ENCODE results near the gene PIP5K1C. TPM values are rescaled to one million over a fixed set of nuclear protein-coding genes. Genes with fewer than 3 reads are reported as not detected.

PIP5K1C gene
- total and polyA plus RNA-seq, 9 of the 15 experiments (the other 6 are each of a cell fraction or from before 2014, with no cell fraction given) = 0.38 to 22.1 (median 4.1) TPM

DNA sequence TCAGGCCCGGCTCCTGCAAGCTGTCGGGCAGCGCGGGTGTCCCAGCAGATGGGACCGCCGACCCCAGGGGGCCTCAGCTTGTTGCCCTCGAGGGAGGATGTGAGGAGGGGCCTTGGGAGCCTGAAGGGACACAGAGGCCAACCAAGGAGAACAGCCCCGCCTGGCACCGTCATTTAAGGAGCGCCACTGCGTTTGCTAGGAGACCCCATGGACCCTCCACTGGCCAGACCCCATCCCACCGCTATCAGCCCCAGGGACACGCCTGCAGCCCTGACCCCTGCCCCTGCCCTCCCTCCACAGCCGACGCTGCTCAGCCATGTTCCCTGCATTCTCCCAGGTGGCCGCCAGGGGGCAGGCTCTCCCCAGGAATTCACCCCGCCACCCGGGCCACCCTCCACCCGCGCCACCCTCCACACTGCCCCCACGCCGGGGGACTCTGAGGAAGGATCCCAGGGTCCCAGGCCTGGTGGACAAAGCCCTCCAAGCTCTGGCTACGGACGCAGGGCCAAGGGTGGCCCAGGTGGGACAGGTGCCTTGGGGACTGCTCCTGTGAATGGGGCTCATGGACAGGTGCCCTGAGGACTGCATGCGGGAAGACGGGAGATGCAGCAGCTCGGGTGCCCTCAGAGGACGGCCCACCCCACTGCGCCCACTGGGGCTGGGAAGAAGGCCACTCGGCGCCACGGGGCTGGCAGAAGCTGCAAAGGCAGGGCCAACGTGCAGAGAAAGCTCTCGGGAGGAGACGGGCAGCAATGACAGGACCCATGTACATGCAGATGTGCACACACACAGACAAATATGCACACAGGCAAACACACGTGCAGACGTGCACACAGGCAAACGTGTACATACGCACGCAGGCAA is 34.4 kb downstream of the PIP5K1C start (continued):
- TF ChIP-seq, protein P1, sequence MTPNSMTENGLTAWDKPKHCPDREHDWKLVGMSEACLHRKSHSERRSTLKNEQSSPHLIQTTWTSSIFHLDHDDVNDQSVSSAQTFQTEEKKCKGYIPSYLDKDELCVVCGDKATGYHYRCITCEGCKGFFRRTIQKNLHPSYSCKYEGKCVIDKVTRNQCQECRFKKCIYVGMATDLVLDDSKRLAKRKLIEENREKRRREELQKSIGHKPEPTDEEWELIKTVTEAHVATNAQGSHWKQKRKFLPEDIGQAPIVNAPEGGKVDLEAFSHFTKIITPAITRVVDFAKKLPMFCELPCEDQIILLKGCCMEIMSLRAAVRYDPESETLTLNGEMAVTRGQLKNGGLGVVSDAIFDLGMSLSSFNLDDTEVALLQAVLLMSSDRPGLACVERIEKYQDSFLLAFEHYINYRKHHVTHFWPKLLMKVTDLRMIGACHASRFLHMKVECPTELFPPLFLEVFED (CRISPR knock-in tag; conservative IDR thresholded peaks at IDR 0.05) = no peak
- TF ChIP-seq EHMT2 (IDR thresholded peaks at IDR 0.05) = no peak
- peak; percentile 86 for TF ChIP-seq CC2D1A (IDR thresholded peaks at IDR 0.05)
- peak; percentile 59; the same call in 1 of the 2 replicates for TF ChIP-seq MYNN (IDR thresholded peaks at IDR 0.05)
- TF ChIP-seq MYNN (CRISPR knock-in tag; IDR thresholded peaks at IDR 0.05) = no peak
- no peak for TF ChIP-seq ZNF583 (CRISPR knock-in tag; IDR thresholded peaks at IDR 0.05)
- TF ChIP-seq ZNF316 (IDR thresholded peaks at IDR 0.05) = no peak
- TF ChIP-seq ZNF717 (CRISPR knock-in tag; IDR thresholded peaks at IDR 0.05) = no peak
- TF ChIP-seq ZNF212 (CRISPR knock-in tag; IDR thresholded peaks at IDR 0.05) = no peak
- TF ChIP-seq, protein P2, sequence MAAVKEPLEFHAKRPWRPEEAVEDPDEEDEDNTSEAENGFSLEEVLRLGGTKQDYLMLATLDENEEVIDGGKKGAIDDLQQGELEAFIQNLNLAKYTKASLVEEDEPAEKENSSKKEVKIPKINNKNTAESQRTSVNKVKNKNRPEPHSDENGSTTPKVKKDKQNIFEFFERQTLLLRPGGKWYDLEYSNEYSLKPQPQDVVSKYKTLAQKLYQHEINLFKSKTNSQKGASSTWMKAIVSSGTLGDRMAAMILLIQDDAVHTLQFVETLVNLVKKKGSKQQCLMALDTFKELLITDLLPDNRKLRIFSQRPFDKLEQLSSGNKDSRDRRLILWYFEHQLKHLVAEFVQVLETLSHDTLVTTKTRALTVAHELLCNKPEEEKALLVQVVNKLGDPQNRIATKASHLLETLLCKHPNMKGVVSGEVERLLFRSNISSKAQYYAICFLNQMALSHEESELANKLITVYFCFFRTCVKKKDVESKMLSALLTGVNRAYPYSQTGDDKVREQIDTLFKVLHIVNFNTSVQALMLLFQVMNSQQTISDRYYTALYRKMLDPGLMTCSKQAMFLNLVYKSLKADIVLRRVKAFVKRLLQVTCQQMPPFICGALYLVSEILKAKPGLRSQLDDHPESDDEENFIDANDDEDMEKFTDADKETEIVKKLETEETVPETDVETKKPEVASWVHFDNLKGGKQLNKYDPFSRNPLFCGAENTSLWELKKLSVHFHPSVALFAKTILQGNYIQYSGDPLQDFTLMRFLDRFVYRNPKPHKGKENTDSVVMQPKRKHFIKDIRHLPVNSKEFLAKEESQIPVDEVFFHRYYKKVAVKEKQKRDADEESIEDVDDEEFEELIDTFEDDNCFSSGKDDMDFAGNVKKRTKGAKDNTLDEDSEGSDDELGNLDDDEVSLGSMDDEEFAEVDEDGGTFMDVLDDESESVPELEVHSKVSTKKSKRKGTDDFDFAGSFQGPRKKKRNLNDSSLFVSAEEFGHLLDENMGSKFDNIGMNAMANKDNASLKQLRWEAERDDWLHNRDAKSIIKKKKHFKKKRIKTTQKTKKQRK (IDR thresholded peaks at IDR 0.05; ENCODE audit: borderline replicate concordance, low read depth, low read length) = no peak
- TF ChIP-seq JUND (IDR thresholded peaks at IDR 0.05; ENCODE audit: borderline replicate concordance, low read depth, low read length) = no peak
- TF ChIP-seq JUND (tag; IDR thresholded peaks at IDR 0.05; ENCODE audit: borderline replicate concordance, low read depth, low read length) = no peak; the same call in 2 of the 3 replicates
- peak; percentile 12; the same call in 1 of the 2 replicates for TF ChIP-seq BCOR (IDR thresholded peaks at IDR 0.05)
- no peak for TF ChIP-seq FOXJ3 (CRISPR knock-in tag; IDR thresholded peaks at IDR 0.05)
- no peak for TF ChIP-seq SETDB1 (IDR thresholded peaks at IDR 0.05; ENCODE audit: low read length)
- no peak for TF ChIP-seq XRCC3 (IDR thresholded peaks at IDR 0.05)
- no peak for TF ChIP-seq YBX1 (IDR thresholded peaks at IDR 0.05)
- TF ChIP-seq ELF4 (CRISPR knock-in tag; IDR thresholded peaks at IDR 0.05) = 0 out of 2 replicates have a peak, but pooled peaks have one; percentile 9
- TF ChIP-seq, protein P3, sequence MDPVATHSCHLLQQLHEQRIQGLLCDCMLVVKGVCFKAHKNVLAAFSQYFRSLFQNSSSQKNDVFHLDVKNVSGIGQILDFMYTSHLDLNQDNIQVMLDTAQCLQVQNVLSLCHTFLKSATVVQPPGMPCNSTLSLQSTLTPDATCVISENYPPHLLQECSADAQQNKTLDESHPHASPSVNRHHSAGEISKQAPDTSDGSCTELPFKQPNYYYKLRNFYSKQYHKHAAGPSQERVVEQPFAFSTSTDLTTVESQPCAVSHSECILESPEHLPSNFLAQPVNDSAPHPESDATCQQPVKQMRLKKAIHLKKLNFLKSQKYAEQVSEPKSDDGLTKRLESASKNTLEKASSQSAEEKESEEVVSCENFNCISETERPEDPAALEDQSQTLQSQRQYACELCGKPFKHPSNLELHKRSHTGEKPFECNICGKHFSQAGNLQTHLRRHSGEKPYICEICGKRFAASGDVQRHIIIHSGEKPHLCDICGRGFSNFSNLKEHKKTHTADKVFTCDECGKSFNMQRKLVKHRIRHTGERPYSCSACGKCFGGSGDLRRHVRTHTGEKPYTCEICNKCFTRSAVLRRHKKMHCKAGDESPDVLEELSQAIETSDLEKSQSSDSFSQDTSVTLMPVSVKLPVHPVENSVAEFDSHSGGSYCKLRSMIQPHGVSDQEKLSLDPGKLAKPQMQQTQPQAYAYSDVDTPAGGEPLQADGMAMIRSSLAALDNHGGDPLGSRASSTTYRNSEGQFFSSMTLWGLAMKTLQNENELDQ (CRISPR knock-in tag; IDR thresholded peaks at IDR 0.05; ENCODE audit: borderline replicate concordance) = no peak
- TF ChIP-seq SP1 (CRISPR knock-in tag; IDR thresholded peaks at IDR 0.05) = 0 out of 2 replicates have a peak, but pooled peaks have one; percentile 67
- no peak for TF ChIP-seq NR2C2 (CRISPR knock-in tag; IDR thresholded peaks at IDR 0.05)
- TF ChIP-seq NR2C2 (tag; IDR thresholded peaks at IDR 0.05) = peak; percentile 41; the same call in 1 of the 2 replicates
- TF ChIP-seq FOXA1 (IDR thresholded peaks at IDR 0.05; ENCODE audit: borderline replicate concordance) = no peak
- TF ChIP-seq FOXA3 (CRISPR knock-in tag; conservative IDR thresholded peaks at IDR 0.05 in 1 of 2, IDR thresholded peaks at IDR 0.05 in 1 of 2) = no peak
- TF ChIP-seq SMARCE1 (IDR thresholded peaks at IDR 0.05) = no peak
